MM.1S (cell line): ENCODE results near the gene BIRC6.

Source experiments
- DNase-seq: peaks from one replicate; pipeline ENCODE4 v3.0.0-alpha.2; 2015
- H2AFZ ChIP-seq: fragments of 300-600 bp; sonication (generic); 2 replicates; pipeline ENCODE4 v1.6.0; 2016; ENCODE audit warnings: antibody characterized with exemption, low read length
- H3F3A ChIP-seq: fragments of 300-600 bp; sonication (generic); 2 replicates; pipeline ENCODE4 v1.6.1; 2016; ENCODE audit warnings: mild to moderate bottlenecking, antibody characterized with exemption, low read length, moderate library complexity, mixed read lengths; ENCODE audit not compliant: insufficient read depth
- H3K27ac ChIP-seq: fragments of 300-600 bp; sonication (generic); 2 replicates; pipeline ENCODE4 v1.5.1; 2016; ENCODE audit warnings: mild to moderate bottlenecking, low read length
- H3K27me3 ChIP-seq: fragments of 300-600 bp; sonication (generic); replicated peaks from 2 replicates; pipeline ENCODE4 v1.6.0; 2016; ENCODE audit warnings: low read length; ENCODE audit not compliant: insufficient read depth
- H3K36me3 ChIP-seq: fragments of 300-600 bp; sonication (generic); replicated peaks from 2 replicates; pipeline ENCODE4 v1.6.1; 2016; ENCODE audit warnings: mild to moderate bottlenecking, low read length, mixed read lengths; ENCODE audit not compliant: insufficient read depth
- H3K4me1 ChIP-seq: fragments of 300-600 bp; sonication (generic); 2 replicates; pipeline ENCODE4 v1.6.1; 2016; ENCODE audit warnings: low read length, mixed read lengths
- H3K4me2 ChIP-seq: fragments of 300-600 bp; sonication (generic); 2 replicates; pipeline ENCODE4 v1.6.0; 2016; ENCODE audit warnings: low read depth, low read length
- H3K4me3 ChIP-seq: fragments of 300-600 bp; sonication (generic); 2 replicates; pipeline ENCODE4 v1.5.1; 2016; ENCODE audit warnings: low read length, mixed read lengths
- H3K79me2 ChIP-seq: fragments of 300-600 bp; sonication (generic); 2 replicates; pipeline ENCODE4 v1.6.1; 2016; ENCODE audit warnings: mixed run types, low read length, mixed read lengths
- H3K9ac ChIP-seq: fragments of 300-600 bp; sonication (generic); 2 replicates; pipeline ENCODE4 v1.6.1; 2016; ENCODE audit warnings: low read length, mixed read lengths
- H3K9me2 ChIP-seq: fragments of 300-600 bp; sonication (generic); replicated peaks from 2 replicates; pipeline ENCODE4 v1.6.1; 2016; ENCODE audit warnings: mild to moderate bottlenecking, low read length, mixed read lengths; ENCODE audit not compliant: insufficient read depth
- H3K9me3 ChIP-seq: fragments of 300-600 bp; sonication (generic); replicated peaks from 2 replicates; pipeline ENCODE4 v1.6.1; 2016; ENCODE audit warnings: mild to moderate bottlenecking, low read length, mixed read lengths; ENCODE audit not compliant: insufficient read depth
- H4K20me1 ChIP-seq: fragments of 300-600 bp; sonication (generic); 2 replicates; pipeline ENCODE4 v1.6.1; 2016; ENCODE audit warnings: mild to moderate bottlenecking, low read length, moderate library complexity, mixed read lengths; ENCODE audit not compliant: insufficient read depth
- CTCF ChIP-seq: fragments of 300-600 bp; sonication (generic); IDR thresholded peaks from 2 replicates; pipeline ENCODE4 v1.5.1; 2016; ENCODE audit warnings: antibody characterized with exemption, low read length, mixed read lengths
- EZH2 ChIP-seq: fragments of 300-600 bp; sonication (generic); optimal IDR thresholded peaks from 2 replicates; pipeline ENCODE3; 2017; ENCODE audit warnings: low read depth, mild to moderate bottlenecking, antibody characterized with exemption, low read length, mixed read lengths
- EZH2phosphoT487 ChIP-seq: fragments of 300-600 bp; sonication (generic); IDR thresholded peaks from 2 replicates; pipeline ENCODE4 v1.6.1; 2018; ENCODE audit warnings: antibody characterized with exemption, low read length

The BIRC6 gene

GRCh38 chr2:32641180-32641579, 284.4 kb downstream of the BIRC6 start:
- Histone ChIP-seq H3K36me3 (peaks cover 6% of the 10 kb centered on the region), H3K27me3 (no peaks in the 10 kb centered on the region), H3K4me3 (no peak overlapping the region), H3K9ac (no peak overlapping the region), H3K9me3 (no peaks in the 10 kb centered on the region), H3K4me1 (no peaks in the 10 kb centered on the region), H3F3A (no peaks in the 10 kb centered on the region), H3K27ac (no peak overlapping the region), H2AFZ (no peak overlapping the region), H3K9me2 (no peaks in the 10 kb centered on the region), H3K4me2 (no peak overlapping the region), H3K79me2 (no peaks in the 10 kb centered on the region), H4K20me1 (no peaks in the 10 kb centered on the region)
- DNase-seq = no peak
- TF ChIP-seq EZH2phosphoT487 (no peak), CTCF (no peak), EZH2 (no peak)

GRCh38 chr2:32647180-32647651, 290.4 kb downstream of the BIRC6 start:
- no peak for DNase-seq
- H3F3A ChIP-seq = no peaks in the 10 kb centered on the region
- H3K27me3 ChIP-seq = no peaks in the 10 kb centered on the region
- H3K9me2 ChIP-seq = no peaks in the 10 kb centered on the region
- H3K4me2 ChIP-seq = no peak overlapping the region
- H2AFZ ChIP-seq = no peak overlapping the region
- no peaks in the 10 kb centered on the region for H3K4me1 ChIP-seq
- TF ChIP-seq EZH2phosphoT487 (no peak), CTCF (no peak), EZH2 (no peak)
- H3K9me3 ChIP-seq = no peaks in the 10 kb centered on the region
- no peak overlapping the region for H3K9ac ChIP-seq
- H3K27ac ChIP-seq = no peak overlapping the region
- H3K79me2 ChIP-seq = no peaks in the 10 kb centered on the region
- peaks cover 5% of the 10 kb centered on the region for H3K36me3 ChIP-seq
- no peaks in the 10 kb centered on the region for H4K20me1 ChIP-seq
- no peak overlapping the region for H3K4me3 ChIP-seq

GRCh38 chr2:32652555-32653209, 295.9 kb downstream of the BIRC6 start:
- no peak for TF ChIP-seq EZH2
- no peak for TF ChIP-seq EZH2phosphoT487
- no peak for TF ChIP-seq CTCF
- Histone ChIP-seq H4K20me1 (no peaks in the 10 kb centered on the region), H3K27ac (no peak overlapping the region), H3K9me3 (no peaks in the 10 kb centered on the region), H2AFZ (no peak overlapping the region), H3K4me2 (no peak overlapping the region), H3K9me2 (no peaks in the 10 kb centered on the region), H3K4me1 (no peaks in the 10 kb centered on the region), H3K79me2 (no peaks in the 10 kb centered on the region), H3K27me3 (no peaks in the 10 kb centered on the region), H3K36me3 (peaks cover 5% of the 10 kb centered on the region), H3K4me3 (no peak overlapping the region), H3K9ac (no peak overlapping the region), H3F3A (no peaks in the 10 kb centered on the region)
- no peak for DNase-seq
